OCI-LY1 (cell line): ENCODE results near the gene ITGAE.

Experiments used
- CTCF ChIP-seq: fragments of 200-600 bp; sonication (generic), shearing (Covaris generic); IDR thresholded peaks from 2 replicates; pipeline ENCODE4 v1.5.1; 2017; ENCODE audit warnings: mild to moderate bottlenecking, antibody characterized with exemption, low read length, moderate library complexity, mixed read lengths
- EZH2 ChIP-seq: fragments of 200-600 bp; sonication (generic), shearing (Covaris generic); IDR thresholded peaks from 2 replicates; pipeline ENCODE4 v1.8.0; 2017; ENCODE audit warnings: borderline replicate concordance, mixed run types, mild to moderate bottlenecking, antibody characterized with exemption, low read length, moderate library complexity, mixed read lengths

GRCh38 chr17:3812284-3812683 lies 11.3 kb upstream of the ITGAE start:
- TF ChIP-seq CTCF (no peak), EZH2 (no peak)
